HepG2 (cell line): ENCODE results near the gene ERH. TPM values are rescaled to one million over a fixed set of nuclear protein-coding genes. Genes with fewer than 3 reads are reported as not detected.

Experiments used
- ATAC-seq: fragments of 200-7000 bp; cut with Tn5 transposase; 3 replicates; pipeline ENCODE4 v1.9.1; 2020; ENCODE audit warnings: mild to moderate bottlenecking, moderate library complexity
- BruUV-seq: library from RNA; stranded (reverse); fragments of 400-500 nt; replicated peaks from 2 replicates; lab custom pipeline; 2021; lab: Mats Ljungman, UMichigan
- CTCF ChIA-PET: fragments of 300-600 bp; formaldehyde crosslinking; extraction: SDS; loops from one replicate; lab custom pipeline; 2021; ENCODE audit warnings: low total read pairs, inconsistent platforms, low intra/inter-chr PET ratio; lab: Yijun Ruan, JAX
- POLR2A ChIA-PET: fragments of 350-600 bp; sonication (Branson Sonifier 250); formaldehyde crosslinking; loops from one replicate; lab custom pipeline; 2020; ENCODE audit warnings: antibody characterized with exemption, inconsistent platforms; lab: Yijun Ruan, JAX
- DNase-seq: peaks from one replicate; pipeline ENCODE4 v3.0.0-alpha.2; 2015; ENCODE audit warnings: low spot score
- FAIRE-seq: peaks from 3 replicates; lab custom pipeline; 2011; peaks lifted over from hg19 to GRCh38; lab: Jason Lieb, UNC
- H2AFZ ChIP-seq: one replicate; pipeline ENCODE4 v1.6.1; 2011; ENCODE audit warnings: low read length, inconsistent platforms
- H3K27ac ChIP-seq: fragments of 300-600 bp; 3 replicates; pipeline ENCODE4 v1.8.0; 2011; ENCODE audit warnings: mixed run types, mild to moderate bottlenecking, mixed read lengths, low read length, inconsistent platforms; ENCODE audit not compliant: insufficient read depth; ENCODE audit errors: extremely low read length
- H3K27me3 ChIP-seq, 2 experiments: fragments of 200-600 bp in 1 of 2; 2 replicates in 1 of 2; 3 replicates in 1 of 2; pipeline versions ENCODE4 v1.6.0 to v1.8.0; 2011; ENCODE audit warnings: low read length in 2 of 2, mild to moderate bottlenecking in 2 of 2, moderate library complexity in 2 of 2, inconsistent platforms in 1 of 2; ENCODE audit not compliant: insufficient read depth in 2 of 2, control insufficient read depth in 1 of 2
- H3K36me3 ChIP-seq, 2 experiments: fragments of 200-600 bp in 1 of 2; replicated peaks in 1 of 2; 2 replicates in 1 of 2; 3 replicates in 1 of 2; pipeline versions ENCODE4 v1.5.1 to v1.8.0; 2011; ENCODE audit warnings: low read length in 2 of 2, inconsistent platforms in 1 of 2; ENCODE audit not compliant: insufficient read depth in 2 of 2, control insufficient read depth in 1 of 2
- H3K4me1 ChIP-seq: 2 replicates; pipeline ENCODE4 v1.5.1; 2012; ENCODE audit warnings: low read length, inconsistent platforms; ENCODE audit not compliant: insufficient read depth
- H3K4me2 ChIP-seq: 2 replicates; pipeline ENCODE4 v1.6.0; 2011; ENCODE audit warnings: low read depth, low read length, inconsistent platforms
- H3K4me3 ChIP-seq, 3 experiments: fragments of 200-600 bp in 1 of 3; sonication (generic), shearing (Covaris generic) in 1 of 3; replicated peaks in 1 of 3; 2 replicates each; pipeline ENCODE4 v1.5.1; 2011 to 2016; ENCODE audit warnings: low read length in 3 of 3, inconsistent platforms in 2 of 3, low read depth in 2 of 3, mild to moderate bottlenecking in 2 of 3, control low read depth in 1 of 3, mixed read lengths in 1 of 3; ENCODE audit not compliant: insufficient read depth in 1 of 3
- H3K79me2 ChIP-seq: one replicate; pipeline ENCODE4 v1.6.1; 2011; ENCODE audit warnings: low read length, inconsistent platforms; ENCODE audit not compliant: insufficient read depth
- H3K9ac ChIP-seq: 2 replicates; pipeline ENCODE4 v1.6.0; 2011; ENCODE audit warnings: mild to moderate bottlenecking, low read depth, low read length, inconsistent platforms; ENCODE audit not compliant: insufficient read depth
- H3K9me3 ChIP-seq: 2 replicates; pipeline ENCODE4 v1.5.1; 2012; ENCODE audit warnings: mild to moderate bottlenecking, low read length
- H4K20me1 ChIP-seq: 2 replicates; pipeline ENCODE4 v1.6.0; 2011; ENCODE audit warnings: inconsistent platforms, mild to moderate bottlenecking, low read length, moderate library complexity; ENCODE audit not compliant: insufficient read depth
- YEATS2 ChIP-seq: sonication (generic); formaldehyde crosslinking; IDR thresholded peaks from 2 replicates; pipeline ENCODE4 v1.4.0; 2020; ENCODE audit warnings: missing genetic modification reagents, borderline replicate concordance
- ZBTB7B ChIP-seq: sonication (generic); formaldehyde crosslinking; IDR thresholded peaks from 2 replicates; pipeline ENCODE4 v1.4.0; 2020; ENCODE audit warnings: missing genetic modification reagents
- ZNF335 ChIP-seq: sonication (generic); formaldehyde crosslinking; IDR thresholded peaks from 2 replicates; pipeline ENCODE4 v1.4.0; 2020; ENCODE audit warnings: missing genetic modification reagents
- ZNF570 ChIP-seq: sonication (generic); formaldehyde crosslinking; IDR thresholded peaks from 2 replicates; pipeline ENCODE4 v1.4.0; 2020; ENCODE audit warnings: mild to moderate bottlenecking, missing genetic modification reagents, borderline replicate concordance
- whole genome bisulfite sequencing: methylation state at CpG from one replicate; pipeline ENCODE4 v1.1.6; 2017; ENCODE audit warnings: low lambda C conversion rate; 5-methylcytosine and 5-hydroxymethylcytosine counted together
- in situ Hi-C: cut with HindIII; loops from 2 replicates; pipeline ENCODE4 v1.10.0; 2017; ENCODE audit warnings: low pct_unique_long_range_greater_than_20kb; ENCODE audit not compliant: extremely low pct_ligation_motif_present
- intact Hi-C: fragments of 100-400 bp; cut with micrococcal nuclease; formaldehyde crosslinking; loops from one replicate; pipeline ENCODE4 v1.10.0; 2022; ENCODE audit not compliant: unreplicated experiment
- polyA plus RNA-seq, 8 experiments: library from polyadenylated mRNA; depleted of rRNA in 3 of 8; stranded (reverse) in 7 of 8; unstranded in 1 of 8; fragments of >200 nt; fragmentation: Illumina TruSeq in 4 of 8; extraction: Trizol in 4 of 8; gene quantifications; 2 replicates each; pipeline versions ENCODE4 v1.2.1 to v1.2.3, GENCODE V29; 2011 to 2016; ENCODE audit warnings: low read depth in 4 of 8, missing spikeins in 1 of 8, mixed read lengths in 1 of 8; ENCODE audit not compliant: insufficient read depth in 1 of 8
- total RNA-seq, 5 experiments: library from RNA; depleted of rRNA; stranded (reverse); fragments of >200 nt; fragmentation: Illumina TruSeq; extraction: Trizol; gene quantifications; 2 replicates each; pipeline ENCODE4 v1.2.3, GENCODE V29; 2016; ENCODE audit warnings: low read depth in 1 of 5
- TF ChIP-seq, protein P1 (sequence below): sonication (generic); formaldehyde crosslinking; IDR thresholded peaks from 2 replicates; pipeline ENCODE4 v1.8.0; 2022; ENCODE audit warnings: missing genetic modification reagents, mild to moderate bottlenecking, inconsistent platforms, borderline replicate concordance
- TF ChIP-seq, protein P2 (sequence below): IDR thresholded peaks from 2 replicates; pipeline ENCODE4 v1.6.1; 2016
- TF ChIP-seq, protein P3 (sequence below): sonication (generic); formaldehyde crosslinking; IDR thresholded peaks from 2 replicates; pipeline ENCODE4 v1.8.0; 2022; ENCODE audit warnings: low read depth, missing genetic modification reagents
- TF ChIP-seq, protein P4 (sequence below): sonication (generic); formaldehyde crosslinking; IDR thresholded peaks from 2 replicates; pipeline ENCODE4 v1.5.0; 2020; ENCODE audit warnings: missing genetic modification reagents

ERH gene
- total and polyA plus RNA-seq, 2 of the 13 experiments (the other 11 are each of a cell fraction or from before 2014, with no cell fraction given), result 105 to 341 TPM

DNA sequence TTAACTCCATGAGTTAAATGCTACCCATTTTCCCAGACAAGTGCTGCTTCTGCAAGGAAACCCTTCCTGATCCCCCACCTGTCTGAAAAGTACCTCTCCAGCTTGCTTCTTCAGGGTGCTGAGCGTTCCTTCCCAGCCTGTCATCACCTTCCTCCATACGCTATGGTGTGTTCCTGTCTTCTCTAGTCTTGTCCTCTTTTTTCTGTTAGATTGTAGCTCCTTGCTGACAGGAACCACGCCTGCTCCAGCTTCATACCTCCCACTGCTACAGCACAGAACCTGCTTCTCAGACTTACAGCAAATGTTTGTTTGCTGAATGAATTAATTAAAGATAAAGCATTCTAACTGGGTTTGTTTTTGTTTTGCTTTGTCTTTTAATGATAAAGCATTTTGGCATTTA, 39.1 kb downstream of the ERH start:
- Histone ChIP-seq H2AFZ (no peak overlapping the region), H3K36me3 (no peaks in the 10 kb centered on the region), H3K27me3 (peaks cover 1 to 7% of the 10 kb centered on the region in 2 experiments; a peak in 1 of 5 replicates), H3K79me2 (no peaks in the 10 kb centered on the region), H3K27ac (no peak overlapping the region), H3K4me2 (no peak overlapping the region), H4K20me1 (no peaks in the 10 kb centered on the region), H3K9me3 (no peaks in the 10 kb centered on the region), H3K4me1 (peaks cover 26% of the 10 kb centered on the region), H3K9ac (no peak overlapping the region), H3K4me3 (no peak overlapping the region)
- no peak for ATAC-seq
- POLR2A ChIA-PET, result interaction anchor here (0.5 kb wide), 1 partner anchor 39 kb away, joined by 3 read pairs; the partner anchor contains the start of genes ERH and SLC39A9
- no peak for DNase-seq
- intact Hi-C loops, result no loop called here
- no peak for FAIRE-seq
- WGBS, result 56% methylated on average over 3 of the region's 3 CpGs
- CTCF ChIA-PET, result no interaction called here
- in situ Hi-C loops, result no loop called here
- no TSS peak for BruUV-seq
- TF ChIP-seq, protein P1, sequence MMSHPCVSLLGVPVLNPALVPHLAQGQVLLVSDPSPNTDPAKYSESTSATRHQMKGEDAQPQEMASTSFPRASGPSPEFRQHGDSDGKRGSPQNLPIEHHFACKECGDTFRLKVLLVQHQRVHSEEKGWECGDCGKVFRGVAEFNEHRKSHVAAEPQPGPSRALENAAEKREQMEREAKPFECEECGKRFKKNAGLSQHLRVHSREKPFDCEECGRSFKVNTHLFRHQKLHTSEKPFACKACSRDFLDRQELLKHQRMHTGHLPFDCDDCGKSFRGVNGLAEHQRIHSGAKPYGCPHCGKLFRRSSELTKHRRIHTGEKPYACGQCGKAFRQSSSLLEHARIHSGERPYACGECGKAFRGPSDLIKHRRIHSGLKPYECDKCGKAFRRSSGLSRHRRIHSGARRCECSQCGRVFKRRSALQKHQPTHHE, result no peak
- TF ChIP-seq ZNF335, result no peak
- TF ChIP-seq YEATS2 (CRISPR knock-in tag), result no peak
- TF ChIP-seq, protein P2, sequence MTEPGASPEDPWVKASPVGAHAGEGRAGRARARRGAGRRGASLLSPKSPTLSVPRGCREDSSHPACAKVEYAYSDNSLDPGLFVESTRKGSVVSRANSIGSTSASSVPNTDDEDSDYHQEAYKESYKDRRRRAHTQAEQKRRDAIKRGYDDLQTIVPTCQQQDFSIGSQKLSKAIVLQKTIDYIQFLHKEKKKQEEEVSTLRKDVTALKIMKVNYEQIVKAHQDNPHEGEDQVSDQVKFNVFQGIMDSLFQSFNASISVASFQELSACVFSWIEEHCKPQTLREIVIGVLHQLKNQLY (CRISPR knock-in tag), result no peak

DNA sequence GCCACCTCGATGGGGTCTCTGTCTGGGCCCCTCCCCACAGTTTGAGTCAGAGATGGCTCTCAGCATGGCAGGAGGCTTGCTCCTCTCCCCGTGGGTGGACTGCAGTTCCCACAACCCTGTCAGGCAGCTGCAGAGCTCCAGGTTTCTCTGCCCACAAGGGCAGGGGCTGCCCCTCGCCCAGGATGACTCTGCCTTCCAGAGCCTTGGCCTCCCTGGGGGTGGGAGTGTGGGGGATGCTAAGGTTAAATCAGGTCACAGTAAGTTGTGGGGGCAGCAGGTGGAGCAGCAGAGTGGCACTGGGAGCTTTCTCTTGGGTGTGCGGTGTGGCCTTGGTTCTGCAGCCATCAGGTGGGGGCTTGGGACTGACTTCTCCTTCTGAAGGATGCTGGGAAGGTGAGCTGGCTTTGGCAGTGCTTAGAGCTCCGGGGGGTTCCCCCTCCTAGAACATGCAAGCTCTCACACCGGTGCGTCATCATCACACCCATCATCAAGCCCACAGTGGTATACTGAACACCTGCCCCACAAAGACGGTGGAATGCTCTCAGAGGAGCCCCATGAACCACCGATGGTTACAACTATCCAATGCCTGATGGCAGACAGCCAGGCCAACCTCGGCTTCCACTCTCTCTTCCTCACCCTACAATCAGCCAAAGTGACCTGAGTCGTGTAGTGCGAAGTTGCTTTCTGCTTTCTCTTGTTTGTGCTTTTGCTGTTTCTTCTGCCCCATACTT, 39.7 kb downstream of the ERH start:
- Histone ChIP-seq H3K9ac (no peak overlapping the region), H3K4me2 (no peak overlapping the region), H3K4me3 (no peak overlapping the region), H3K36me3 (no peaks in the 10 kb centered on the region), H3K9me3 (no peaks in the 10 kb centered on the region), H3K79me2 (no peaks in the 10 kb centered on the region), H3K27ac (no peak overlapping the region), H4K20me1 (no peaks in the 10 kb centered on the region), H3K27me3 (peaks cover 1 to 8% of the 10 kb centered on the region in 2 experiments; a peak in 1 of 5 replicates), H2AFZ (no peak overlapping the region), H3K4me1 (peaks cover 30% of the 10 kb centered on the region)
- intact Hi-C loops, result no loop called here
- WGBS, result 32% methylated on average over 4 of the region's 12 CpGs
- no peak for TF ChIP-seq ZNF570 (CRISPR knock-in tag)
- TF ChIP-seq, protein P3, sequence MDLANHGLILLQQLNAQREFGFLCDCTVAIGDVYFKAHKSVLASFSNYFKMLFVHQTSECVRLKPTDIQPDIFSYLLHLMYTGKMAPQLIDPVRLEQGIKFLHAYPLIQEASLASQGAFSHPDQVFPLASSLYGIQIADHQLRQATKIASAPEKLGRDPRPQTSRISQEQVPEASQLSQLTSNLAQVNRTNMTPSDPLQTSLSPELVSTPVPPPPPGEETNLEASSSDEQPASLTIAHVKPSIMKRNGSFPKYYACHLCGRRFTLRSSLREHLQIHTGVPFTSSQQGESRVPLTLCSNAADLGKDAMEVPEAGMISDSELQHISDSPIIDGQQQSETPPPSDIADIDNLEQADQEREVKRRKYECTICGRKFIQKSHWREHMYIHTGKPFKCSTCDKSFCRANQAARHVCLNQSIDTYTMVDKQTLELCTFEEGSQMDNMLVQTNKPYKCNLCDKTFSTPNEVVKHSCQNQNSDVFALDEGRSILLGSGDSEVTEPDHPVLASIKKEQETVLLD (CRISPR knock-in tag), result no peak
- TF ChIP-seq, protein P4, sequence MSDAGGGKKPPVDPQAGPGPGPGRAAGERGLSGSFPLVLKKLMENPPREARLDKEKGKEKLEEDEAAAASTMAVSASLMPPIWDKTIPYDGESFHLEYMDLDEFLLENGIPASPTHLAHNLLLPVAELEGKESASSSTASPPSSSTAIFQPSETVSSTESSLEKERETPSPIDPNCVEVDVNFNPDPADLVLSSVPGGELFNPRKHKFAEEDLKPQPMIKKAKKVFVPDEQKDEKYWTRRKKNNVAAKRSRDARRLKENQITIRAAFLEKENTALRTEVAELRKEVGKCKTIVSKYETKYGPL, result no peak
- no peak for TF ChIP-seq ZBTB7B (CRISPR knock-in tag)
- no TSS peak for BruUV-seq
- in situ Hi-C loops, result no loop called here
- ATAC-seq (no peak), FAIRE-seq (no peak), DNase-seq (no peak)
- ChIA-PET POLR2A (interaction anchor here (0.5 kb wide), 1 partner anchor 40 kb away, joined by 3 read pairs; the partner anchor contains the start of genes ERH and SLC39A9), CTCF (no interaction called here)
